COLO668 (cell line): ENCODE results near the gene FERMT3.

Experiments used
- DNase-seq: peaks from one replicate; lab custom pipeline; 2025; ENCODE audit not compliant: unreplicated experiment; lab: John Stamatoyannopoulos, UW

FERMT3 gene

GRCh38 chr11:64247729-64248531, 41.4 kb downstream of the FERMT3 start:
- no peak for DNase-seq

- DNase-seq, result no peak
These were observed 42.1 kb downstream of the FERMT3 start for GRCh38 chr11:64248578-64248977.

- DNase-seq, result no peak
These were observed 42.5 kb downstream of the FERMT3 start for GRCh38 chr11:64249038-64249437.

GRCh38 chr11:64249563-64250414, 43.3 kb downstream of the FERMT3 start:
- DNase-seq, result no peak

GRCh38 chr11:64250415-64251015, 44.0 kb downstream of the FERMT3 start:
- DNase-seq, result no peak

GRCh38 chr11:64251016-64251752, 44.7 kb downstream of the FERMT3 start, which contains the start of gene PLCB3:
Gene PLCB3, plus strand, starts transcription at chr11:64251530. Its CDS starts 120 bp downstream, at chr11:64251650.
- DNase-seq, result peak; percentile 47

- DNase-seq, result no peak
These were observed 45.2 kb downstream of the FERMT3 start for GRCh38 chr11:64251753-64252002.

GRCh38 chr11:64252003-64252872, 45.7 kb downstream of the FERMT3 start:
- peak; percentile 43 for DNase-seq

- DNase-seq, result no peak
These were observed 46.5 kb downstream of the FERMT3 start for GRCh38 chr11:64253043-64253442.

GRCh38 chr11:64253481-64253880, 47.0 kb downstream of the FERMT3 start:
- DNase-seq, result no peak

- no peak for DNase-seq
These were observed 47.8 kb downstream of the FERMT3 start for GRCh38 chr11:64254326-64254725.

GRCh38 chr11:64255135-64256128, 48.9 kb downstream of the FERMT3 start:
- DNase-seq, result no peak

- no peak for DNase-seq
These were observed 49.8 kb downstream of the FERMT3 start for GRCh38 chr11:64256300-64256699.

- DNase-seq, result no peak
These were observed 51.8 kb downstream of the FERMT3 start for GRCh38 chr11:64258356-64258755.

- DNase-seq, result no peak
These were observed 52.5 kb downstream of the FERMT3 start for GRCh38 chr11:64258946-64259532.

- DNase-seq, result no peak
These were observed 53.1 kb downstream of the FERMT3 start for GRCh38 chr11:64259533-64260067.

- DNase-seq, result no peak
These were observed 53.7 kb downstream of the FERMT3 start for GRCh38 chr11:64260147-64260708.

- DNase-seq, result no peak
These were observed 55.1 kb downstream of the FERMT3 start for GRCh38 chr11:64261556-64262080.
